B cell (primary cell): ENCODE measurements around the gene CD96.

Experiments used
- EZH2 ChIP-seq: IDR thresholded peaks from 2 replicates; pipeline ENCODE4 v1.6.1; 2012; ENCODE audit warnings: borderline replicate concordance, low read depth, mild to moderate bottlenecking, moderate library complexity, low read length; ENCODE audit not compliant: insufficient read depth, poor library complexity, severe bottlenecking
- TF ChIP-seq, protein P1 (sequence below): fragments of 200-600 bp; IDR thresholded peaks from one replicate; pipeline ENCODE4 v1.8.0; 2022; ENCODE audit warnings: antibody characterized with exemption, mild to moderate bottlenecking

DNA sequence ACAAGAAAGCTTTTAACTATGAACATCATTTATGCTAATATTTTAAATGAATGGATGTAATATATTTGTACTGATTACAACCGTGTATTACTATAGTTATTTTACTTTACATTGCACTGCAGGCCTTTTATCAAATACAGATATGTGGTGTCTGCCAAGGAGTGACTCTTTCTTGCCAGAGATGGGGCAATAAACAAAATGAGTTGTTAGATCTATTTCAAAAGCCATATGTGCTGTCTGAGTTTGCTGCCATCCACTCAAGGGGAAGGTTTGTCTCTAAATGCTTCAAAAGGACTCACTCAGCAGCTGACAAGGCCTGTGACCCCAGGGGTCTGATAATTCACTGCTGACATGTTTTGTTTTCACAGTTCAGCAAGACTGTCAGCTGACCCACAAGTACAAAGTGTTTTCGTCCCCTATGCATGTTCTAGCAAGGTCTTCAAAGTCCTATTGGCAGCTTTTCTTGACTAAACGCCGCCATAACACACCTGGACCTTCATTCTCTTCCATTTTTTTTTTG is 94.4 kb downstream of the CD96 start:
- TF ChIP-seq, protein P1, sequence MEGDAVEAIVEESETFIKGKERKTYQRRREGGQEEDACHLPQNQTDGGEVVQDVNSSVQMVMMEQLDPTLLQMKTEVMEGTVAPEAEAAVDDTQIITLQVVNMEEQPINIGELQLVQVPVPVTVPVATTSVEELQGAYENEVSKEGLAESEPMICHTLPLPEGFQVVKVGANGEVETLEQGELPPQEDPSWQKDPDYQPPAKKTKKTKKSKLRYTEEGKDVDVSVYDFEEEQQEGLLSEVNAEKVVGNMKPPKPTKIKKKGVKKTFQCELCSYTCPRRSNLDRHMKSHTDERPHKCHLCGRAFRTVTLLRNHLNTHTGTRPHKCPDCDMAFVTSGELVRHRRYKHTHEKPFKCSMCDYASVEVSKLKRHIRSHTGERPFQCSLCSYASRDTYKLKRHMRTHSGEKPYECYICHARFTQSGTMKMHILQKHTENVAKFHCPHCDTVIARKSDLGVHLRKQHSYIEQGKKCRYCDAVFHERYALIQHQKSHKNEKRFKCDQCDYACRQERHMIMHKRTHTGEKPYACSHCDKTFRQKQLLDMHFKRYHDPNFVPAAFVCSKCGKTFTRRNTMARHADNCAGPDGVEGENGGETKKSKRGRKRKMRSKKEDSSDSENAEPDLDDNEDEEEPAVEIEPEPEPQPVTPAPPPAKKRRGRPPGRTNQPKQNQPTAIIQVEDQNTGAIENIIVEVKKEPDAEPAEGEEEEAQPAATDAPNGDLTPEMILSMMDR = no peak
- no peak for TF ChIP-seq EZH2
